ENCODE results near the gene EPHA2. TPM values are rescaled to one million over a fixed set of nuclear protein-coding genes. Genes with fewer than 3 reads are reported as not detected.

Gene EPHA2
- total RNA-seq, 1 donor from 2014 or later, result not detected

GRCh38 chr1:16147156-16147926 lies 8.5 kb downstream of the EPHA2 start:
- Mint-ChIP-seq H3K27me3 (ENCODE audit: low read depth) (peaks cover 9% of the 10 kb centered on the region), H3K27ac (no peak overlapping the region), H3K4me3 (ENCODE audit: low read depth) (no peak overlapping the region), H3K9me3 (no peaks in the 10 kb centered on the region), H3K36me3 (ENCODE audit: low read depth) (no peaks in the 10 kb centered on the region), H3K4me1 (ENCODE audit: low read depth) (peaks cover 3% of the 10 kb centered on the region)
- intact Hi-C loops (cut with micrococcal nuclease), result no loop called here
- DNase-seq (ENCODE audit: low spot score), result no peak

- H3K9me3 Mint-ChIP-seq, result no peaks in the 10 kb centered on the region
- H3K27me3 Mint-ChIP-seq (ENCODE audit: low read depth), result peaks cover 5% of the 10 kb centered on the region
- no peak overlapping the region for H3K27ac Mint-ChIP-seq
- DNase-seq (ENCODE audit: low spot score), result no peak
- peaks cover 3% of the 10 kb centered on the region for H3K4me1 Mint-ChIP-seq (ENCODE audit: low read depth)
- intact Hi-C loops (cut with micrococcal nuclease), result no loop called here
- no peaks in the 10 kb centered on the region for H3K36me3 Mint-ChIP-seq (ENCODE audit: low read depth)
- H3K4me3 Mint-ChIP-seq (ENCODE audit: low read depth), result no peak overlapping the region
Observed at GRCh38 chr1:16146279-16147155, 9.4 kb downstream of the EPHA2 start.

GRCh38 chr1:16145662-16146278 lies 10.1 kb downstream of the EPHA2 start:
- H3K9me3 Mint-ChIP-seq, result no peaks in the 10 kb centered on the region
- no peak overlapping the region for H3K27ac Mint-ChIP-seq

GRCh38 chr1:16145030-16145661 lies 10.7 kb downstream of the EPHA2 start:
- intact Hi-C loops (cut with micrococcal nuclease), result no loop called here
- Mint-ChIP-seq H3K27ac (no peak overlapping the region), H3K4me1 (ENCODE audit: low read depth) (peaks cover 6% of the 10 kb centered on the region), H3K9me3 (no peaks in the 10 kb centered on the region), H3K4me3 (ENCODE audit: low read depth) (no peak overlapping the region), H3K27me3 (ENCODE audit: low read depth) (peaks cover 7% of the 10 kb centered on the region), H3K36me3 (ENCODE audit: low read depth) (no peaks in the 10 kb centered on the region)
- no peak for DNase-seq (ENCODE audit: low spot score)

More at GRCh38 chr1:16145662-16146278, 10.1 kb downstream of the EPHA2 start:
- no peaks in the 10 kb centered on the region for H3K36me3 Mint-ChIP-seq (ENCODE audit: low read depth)
- no peak overlapping the region for H3K4me3 Mint-ChIP-seq (ENCODE audit: low read depth)
- intact Hi-C loops (cut with micrococcal nuclease), result no loop called here
- DNase-seq (ENCODE audit: low spot score), result no peak
- H3K27me3 Mint-ChIP-seq (ENCODE audit: low read depth), result peaks cover 7% of the 10 kb centered on the region
- H3K4me1 Mint-ChIP-seq (ENCODE audit: low read depth), result peaks cover 6% of the 10 kb centered on the region

GRCh38 chr1:16144325-16145029 lies 11.4 kb downstream of the EPHA2 start:
- Mint-ChIP-seq H3K27me3 (ENCODE audit: low read depth) (peaks cover 7% of the 10 kb centered on the region), H3K27ac (no peak overlapping the region), H3K9me3 (no peaks in the 10 kb centered on the region), H3K4me3 (ENCODE audit: low read depth) (no peak overlapping the region), H3K36me3 (ENCODE audit: low read depth) (no peaks in the 10 kb centered on the region), H3K4me1 (ENCODE audit: low read depth) (peaks cover 8% of the 10 kb centered on the region)
- intact Hi-C loops (cut with micrococcal nuclease), result no loop called here
- DNase-seq (ENCODE audit: low spot score), result no peak

GRCh38 chr1:16143566-16144324 lies 12.1 kb downstream of the EPHA2 start:
- Mint-ChIP-seq H3K4me3 (ENCODE audit: low read depth) (no peak overlapping the region), H3K9me3 (no peaks in the 10 kb centered on the region), H3K27me3 (ENCODE audit: low read depth) (peaks cover 4% of the 10 kb centered on the region), H3K36me3 (ENCODE audit: low read depth) (no peaks in the 10 kb centered on the region), H3K27ac (no peak overlapping the region), H3K4me1 (ENCODE audit: low read depth) (peaks cover 10% of the 10 kb centered on the region)
- no peak for DNase-seq (ENCODE audit: low spot score)
- intact Hi-C loops (cut with micrococcal nuclease), result no loop called here

- peaks cover 2% of the 10 kb centered on the region for H3K27me3 Mint-ChIP-seq (ENCODE audit: low read depth)
- intact Hi-C loops (cut with micrococcal nuclease), result no loop called here
- no peaks in the 10 kb centered on the region for H3K36me3 Mint-ChIP-seq (ENCODE audit: low read depth)
- H3K4me1 Mint-ChIP-seq (ENCODE audit: low read depth), result peaks cover 10% of the 10 kb centered on the region
- no peak for DNase-seq (ENCODE audit: low spot score)
- no peak overlapping the region for H3K27ac Mint-ChIP-seq
- H3K9me3 Mint-ChIP-seq, result no peaks in the 10 kb centered on the region
- H3K4me3 Mint-ChIP-seq (ENCODE audit: low read depth), result no peak overlapping the region
Observed at GRCh38 chr1:16143005-16143565, 12.8 kb downstream of the EPHA2 start.

- no peak for DNase-seq (ENCODE audit: low spot score)
- Mint-ChIP-seq H3K4me3 (ENCODE audit: low read depth) (no peak overlapping the region), H3K36me3 (ENCODE audit: low read depth) (no peaks in the 10 kb centered on the region), H3K4me1 (ENCODE audit: low read depth) (peaks cover 10% of the 10 kb centered on the region), H3K27me3 (ENCODE audit: low read depth) (peaks cover 2% of the 10 kb centered on the region), H3K27ac (no peak overlapping the region), H3K9me3 (no peaks in the 10 kb centered on the region)
- intact Hi-C loops (cut with micrococcal nuclease), result no loop called here
Observed at GRCh38 chr1:16142383-16142995, 13.4 kb downstream of the EPHA2 start.

- no peaks in the 10 kb centered on the region for H3K36me3 Mint-ChIP-seq (ENCODE audit: low read depth)
- intact Hi-C loops (cut with micrococcal nuclease), result no loop called here
- H3K4me1 Mint-ChIP-seq (ENCODE audit: low read depth), result peaks cover 10% of the 10 kb centered on the region
- H3K4me3 Mint-ChIP-seq (ENCODE audit: low read depth), result no peak overlapping the region
- no peak overlapping the region for H3K27ac Mint-ChIP-seq
- H3K27me3 Mint-ChIP-seq (ENCODE audit: low read depth), result peaks cover 2% of the 10 kb centered on the region
- H3K9me3 Mint-ChIP-seq, result no peaks in the 10 kb centered on the region
- DNase-seq (ENCODE audit: low spot score), result no peak
Observed at GRCh38 chr1:16141573-16142336, 14.1 kb downstream of the EPHA2 start.

- Mint-ChIP-seq H3K4me3 (ENCODE audit: low read depth) (no peak overlapping the region), H3K9me3 (no peaks in the 10 kb centered on the region)
- intact Hi-C loops (cut with micrococcal nuclease), result no loop called here
Observed at GRCh38 chr1:16140068-16140596, 15.7 kb downstream of the EPHA2 start.

More at GRCh38 chr1:16140068-16140596, 15.7 kb downstream of the EPHA2 start:
- peaks cover 10% of the 10 kb centered on the region for H3K4me1 Mint-ChIP-seq (ENCODE audit: low read depth)
- no peak overlapping the region for H3K27ac Mint-ChIP-seq
- DNase-seq (ENCODE audit: low spot score), result no peak
- no peaks in the 10 kb centered on the region for H3K36me3 Mint-ChIP-seq (ENCODE audit: low read depth)
- peaks cover 2% of the 10 kb centered on the region for H3K27me3 Mint-ChIP-seq (ENCODE audit: low read depth)
